Left cardiac atrium (tissue), 4 donors: ENCODE measurements around the gene WDFY4. TPM values are rescaled to one million over a fixed set of nuclear protein-coding genes. Genes with fewer than 3 reads are reported as not detected.
A peak's percentile ranks its signal among the peaks of the same experiment; 100 is the strongest.

Experiments
- ATAC-seq, 2 donors: fragments of 200-7000 bp; cut with Tn5 transposase; one replicate each; pipeline ENCODE4 v1.9.1; 2020; ENCODE audit warnings: mild to moderate bottlenecking in 2 of 2, moderate library complexity in 2 of 2
- DNase-seq: peaks from one replicate; pipeline ENCODE4 v3.0.0-alpha.2; 2020
- intact Hi-C, 2 donors: fragments of 100-400 bp; cut with DNase I; formaldehyde crosslinking; loops; one replicate each; pipeline versions ENCODE4 v1.14.1 to v1.15.1; 2022 to 2023
- total RNA-seq, 2 donors: library from RNA; stranded (reverse); fragmentation: NEBNext Ultra II Directional; extraction: Animal tissue kit (Norgen Biotek cat#: 25700); gene quantifications; one replicate each; pipeline ENCODE4 v1.2.1, GENCODE V29; 2021
- donor health status: DM: no; HTN: yes; CAD: no.
- donor health status: DM: no; HTN: yes; CAD: no; lungs with severe emphysema.
- donor health status: DM: yes; HTN: yes; CAD: no.
- donor health status: Dilated cardiomyopathy.

Gene WDFY4
- total RNA-seq, 2 donors from 2014 or later: 2.6 to 3.8 TPM

GRCh38 chr10:48731654-48732053 lies 47.0 kb downstream of the WDFY4 start:
- intact Hi-C loops: no loop called here
- DNase-seq (no peak), ATAC-seq (no peak)

GRCh38 chr10:48733329-48733728 lies 48.7 kb downstream of the WDFY4 start:
- DNase-seq (no peak), ATAC-seq (no peak)
- intact Hi-C loops: no loop called here

- DNase-seq (no peak), ATAC-seq (no peak)
- intact Hi-C loops: no loop called here
Observed at GRCh38 chr10:48735836-48736390, 51.2 kb downstream of the WDFY4 start.

GRCh38 chr10:48736596-48736995 lies 51.9 kb downstream of the WDFY4 start:
- ATAC-seq (no peak), DNase-seq (no peak)
- intact Hi-C loops: no loop called here

GRCh38 chr10:48737886-48738285 lies 53.2 kb downstream of the WDFY4 start:
- intact Hi-C loops: no loop called here
- DNase-seq: no peak
- no peak for ATAC-seq

- ATAC-seq: no peak
- intact Hi-C loops: no loop called here
- DNase-seq: no peak
Observed at GRCh38 chr10:48739170-48739569, 54.5 kb downstream of the WDFY4 start.

- intact Hi-C loops: no loop called here
- DNase-seq (no peak), ATAC-seq (no peak)
Observed at GRCh38 chr10:48740015-48740707, 55.5 kb downstream of the WDFY4 start.

GRCh38 chr10:48740988-48741387 lies 56.3 kb downstream of the WDFY4 start:
- intact Hi-C loops: no loop called here
- DNase-seq (no peak), ATAC-seq (no peak)

- no peak for ATAC-seq
- intact Hi-C loops: no loop called here
- no peak for DNase-seq
Observed at GRCh38 chr10:48742891-48743860, 58.5 kb downstream of the WDFY4 start.

GRCh38 chr10:48744587-48744986 lies 59.9 kb downstream of the WDFY4 start:
- DNase-seq (no peak), ATAC-seq (no peak)
- intact Hi-C loops: no loop called here

GRCh38 chr10:48745662-48746245 lies 61.1 kb downstream of the WDFY4 start:
- no peak for DNase-seq
- intact Hi-C loops: no loop called here
- no peak for ATAC-seq

GRCh38 chr10:48748573-48748972 lies 63.9 kb downstream of the WDFY4 start:
- peak in 1 of 2 donors; percentile 54 for ATAC-seq

GRCh38 chr10:48749254-48749787 lies 64.6 kb downstream of the WDFY4 start:
- intact Hi-C loops: no loop called here
- ATAC-seq (no peak), DNase-seq (no peak)

More at GRCh38 chr10:48748573-48748972, 63.9 kb downstream of the WDFY4 start:
- no peak for DNase-seq
- intact Hi-C loops: no loop called here

- intact Hi-C loops: no loop called here
- peak in 1 of 2 donors; percentile 32 for ATAC-seq
- no peak for DNase-seq
Observed at GRCh38 chr10:48750019-48750418, 65.3 kb downstream of the WDFY4 start.

- ATAC-seq (no peak), DNase-seq (no peak)
- intact Hi-C loops: no loop called here
Observed at GRCh38 chr10:48750991-48751390, 66.3 kb downstream of the WDFY4 start.

- DNase-seq (no peak), ATAC-seq (no peak)
- intact Hi-C loops: no loop called here
Observed at GRCh38 chr10:48751730-48752129, 67.1 kb downstream of the WDFY4 start.

GRCh38 chr10:48758411-48758810 lies 73.7 kb downstream of the WDFY4 start:
- ATAC-seq (no peak), DNase-seq (no peak)
- intact Hi-C loops: no loop called here

GRCh38 chr10:48759113-48759901 lies 74.6 kb downstream of the WDFY4 start:
- ATAC-seq: no peak
- DNase-seq: no peak
- intact Hi-C loops: no loop called here

- intact Hi-C loops: no loop called here
- DNase-seq (no peak), ATAC-seq (no peak)
Observed at GRCh38 chr10:48760983-48761382, 76.3 kb downstream of the WDFY4 start.
